Measurements from ENCODE around the gene ZFR.

ZFR gene

GRCh38 chr5:32419791-32420190, 24.7 kb downstream of the ZFR start:
- H4K5ac ChIP-seq (ENCODE audit: low read length) = no peak overlapping the region
- H3K27ac ChIP-seq (ENCODE audit: low read depth, low read length) = no peak overlapping the region
- no peak overlapping the region for H2BK5ac ChIP-seq (ENCODE audit: low read length)
- no peak overlapping the region for H4K8ac ChIP-seq (ENCODE audit: low read depth, low read length)
- H3K9ac ChIP-seq (ENCODE audit: low read length) = no peak overlapping the region
- H3K4me1 ChIP-seq (ENCODE audit: control insufficient read depth, low read depth, low read length) = no peaks in the 10 kb centered on the region
- DNase-seq = no peak
- H3K27me3 ChIP-seq (ENCODE audit: insufficient read depth, low read length, poor library complexity) = no peaks in the 10 kb centered on the region
- peaks cover 7% of the 10 kb centered on the region for H3K79me1 ChIP-seq (ENCODE audit: low read length)
- H3K4ac ChIP-seq (ENCODE audit: low read depth, low read length) = no peak overlapping the region
- H3K4me2 ChIP-seq (ENCODE audit: low read length) = no peak overlapping the region
- WGBS (ENCODE audit: extremely low coverage, insufficient coverage, low lambda C conversion rate) = no CpG with 5 or more reads among the region's 2 CpGs
- H3K36me3 ChIP-seq (ENCODE audit: control insufficient read depth, insufficient read depth, low read length) = peaks cover 1% of the 10 kb centered on the region
- no peak overlapping the region for H3K23ac ChIP-seq (ENCODE audit: low read length)
- H3K18ac ChIP-seq (ENCODE audit: low read length) = no peak overlapping the region
- H3K79me2 ChIP-seq (ENCODE audit: control insufficient read depth, insufficient read depth, low read length) = peaks cover 19% of the 10 kb centered on the region
- no peak overlapping the region for H2BK120ac ChIP-seq (ENCODE audit: low read depth, low read length)
- H2BK15ac ChIP-seq (replicated peaks; ENCODE audit: low read depth) = no peak overlapping the region
- H2AK5ac ChIP-seq (ENCODE audit: low read length) = no peak overlapping the region
- no peak overlapping the region for H3K4me3 ChIP-seq (ENCODE audit: low read length)
- no peak overlapping the region for H3K56ac ChIP-seq (ENCODE audit: low read length)

- H4K5ac ChIP-seq (ENCODE audit: low read length) = no peak overlapping the region
- no peak overlapping the region for H3K56ac ChIP-seq (ENCODE audit: low read length)
- H2BK120ac ChIP-seq (ENCODE audit: low read depth, low read length) = no peak overlapping the region
- no peak overlapping the region for H2BK15ac ChIP-seq (replicated peaks; ENCODE audit: low read depth)
- peaks cover 1% of the 10 kb centered on the region for H3K36me3 ChIP-seq (ENCODE audit: control insufficient read depth, insufficient read depth, low read length)
- DNase-seq = peak; percentile 51
- peaks cover 2% of the 10 kb centered on the region for H3K79me1 ChIP-seq (ENCODE audit: low read length)
- H3K27me3 ChIP-seq (ENCODE audit: insufficient read depth, low read length, poor library complexity) = no peaks in the 10 kb centered on the region
- no peak overlapping the region for H3K4ac ChIP-seq (ENCODE audit: low read depth, low read length)
- H3K9ac ChIP-seq (ENCODE audit: low read length) = no peak overlapping the region
- H3K18ac ChIP-seq (ENCODE audit: low read length) = no peak overlapping the region
- no peak overlapping the region for H2BK5ac ChIP-seq (ENCODE audit: low read length)
- H3K4me3 ChIP-seq (ENCODE audit: low read length) = no peak overlapping the region
- no peaks in the 10 kb centered on the region for H3K79me2 ChIP-seq (ENCODE audit: control insufficient read depth, insufficient read depth, low read length)
- no peak overlapping the region for H3K27ac ChIP-seq (ENCODE audit: low read depth, low read length)
- H4K8ac ChIP-seq (ENCODE audit: low read depth, low read length) = no peak overlapping the region
- no peak overlapping the region for H3K23ac ChIP-seq (ENCODE audit: low read length)
- H3K4me1 ChIP-seq (ENCODE audit: control insufficient read depth, low read depth, low read length) = no peaks in the 10 kb centered on the region
- no peak overlapping the region for H2AK5ac ChIP-seq (ENCODE audit: low read length)
- H3K4me2 ChIP-seq (ENCODE audit: low read length) = no peak overlapping the region
- WGBS (ENCODE audit: extremely low coverage, insufficient coverage, low lambda C conversion rate) = no CpG with 5 or more reads among the region's 3 CpGs
These were observed 30.9 kb downstream of the ZFR start for GRCh38 chr5:32413466-32414263.

- H4K5ac ChIP-seq (ENCODE audit: low read length) = no peak overlapping the region
- H3K9ac ChIP-seq (ENCODE audit: low read length) = no peak overlapping the region
- no peak overlapping the region for H3K23ac ChIP-seq (ENCODE audit: low read length)
- H3K27ac ChIP-seq (ENCODE audit: low read depth, low read length) = no peak overlapping the region
- peaks cover 3% of the 10 kb centered on the region for H3K79me1 ChIP-seq (ENCODE audit: low read length)
- H4K8ac ChIP-seq (ENCODE audit: low read depth, low read length) = no peak overlapping the region
- H3K18ac ChIP-seq (ENCODE audit: low read length) = no peak overlapping the region
- no peak overlapping the region for H2BK15ac ChIP-seq (replicated peaks; ENCODE audit: low read depth)
- no peak overlapping the region for H2BK5ac ChIP-seq (ENCODE audit: low read length)
- no peak overlapping the region for H2AK5ac ChIP-seq (ENCODE audit: low read length)
- no peaks in the 10 kb centered on the region for H3K4me1 ChIP-seq (ENCODE audit: control insufficient read depth, low read depth, low read length)
- no peaks in the 10 kb centered on the region for H3K27me3 ChIP-seq (ENCODE audit: insufficient read depth, low read length, poor library complexity)
- peaks cover 3% of the 10 kb centered on the region for H3K36me3 ChIP-seq (ENCODE audit: control insufficient read depth, insufficient read depth, low read length)
- no peak overlapping the region for H3K4me3 ChIP-seq (ENCODE audit: low read length)
- no peak overlapping the region for H3K4me2 ChIP-seq (ENCODE audit: low read length)
- H3K56ac ChIP-seq (ENCODE audit: low read length) = no peak overlapping the region
- no peaks in the 10 kb centered on the region for H3K79me2 ChIP-seq (ENCODE audit: control insufficient read depth, insufficient read depth, low read length)
- H2BK120ac ChIP-seq (ENCODE audit: low read depth, low read length) = no peak overlapping the region
- H3K4ac ChIP-seq (ENCODE audit: low read depth, low read length) = no peak overlapping the region
- no peak for DNase-seq
These were observed 33.9 kb downstream of the ZFR start for GRCh38 chr5:32410630-32411029.

- peaks cover 16% of the 10 kb centered on the region for H3K36me3 ChIP-seq (ENCODE audit: control insufficient read depth, insufficient read depth, low read length)
These were observed 37.9 kb downstream of the ZFR start for GRCh38 chr5:32406650-32407049.

GRCh38 chr5:32405507-32405906, 39.0 kb downstream of the ZFR start:
- H2BK15ac ChIP-seq (replicated peaks; ENCODE audit: low read depth) = no peak overlapping the region
- no peak overlapping the region for H3K4me2 ChIP-seq (ENCODE audit: low read length)
- no peaks in the 10 kb centered on the region for H3K4me1 ChIP-seq (ENCODE audit: control insufficient read depth, low read depth, low read length)
- H4K8ac ChIP-seq (ENCODE audit: low read depth, low read length) = no peak overlapping the region
- no peak overlapping the region for H2AK5ac ChIP-seq (ENCODE audit: low read length)
- no peak overlapping the region for H3K56ac ChIP-seq (ENCODE audit: low read length)
- H3K79me2 ChIP-seq (ENCODE audit: control insufficient read depth, insufficient read depth, low read length) = no peaks in the 10 kb centered on the region
- no peak overlapping the region for H3K4ac ChIP-seq (ENCODE audit: low read depth, low read length)
- peaks cover 16% of the 10 kb centered on the region for H3K36me3 ChIP-seq (ENCODE audit: control insufficient read depth, insufficient read depth, low read length)
- no peak overlapping the region for H4K5ac ChIP-seq (ENCODE audit: low read length)
- H3K27ac ChIP-seq (ENCODE audit: low read depth, low read length) = no peak overlapping the region
- H3K4me3 ChIP-seq (ENCODE audit: low read length) = no peak overlapping the region
- no peak overlapping the region for H2BK120ac ChIP-seq (ENCODE audit: low read depth, low read length)
- no CpG with 5 or more reads among the region's 5 CpGs for WGBS (ENCODE audit: extremely low coverage, insufficient coverage, low lambda C conversion rate)
- H2BK5ac ChIP-seq (ENCODE audit: low read length) = no peak overlapping the region
- no peak overlapping the region for H3K23ac ChIP-seq (ENCODE audit: low read length)
- no peak for DNase-seq
- H3K18ac ChIP-seq (ENCODE audit: low read length) = no peak overlapping the region
- H3K79me1 ChIP-seq (ENCODE audit: low read length) = peaks cover 3% of the 10 kb centered on the region
- no peak overlapping the region for H3K9ac ChIP-seq (ENCODE audit: low read length)
- no peaks in the 10 kb centered on the region for H3K27me3 ChIP-seq (ENCODE audit: insufficient read depth, low read length, poor library complexity)

More at GRCh38 chr5:32406650-32407049, 37.9 kb downstream of the ZFR start:
- Histone ChIP-seq H3K4me3 (ENCODE audit: low read length) (no peak overlapping the region), H3K56ac (ENCODE audit: low read length) (no peak overlapping the region), H3K4ac (ENCODE audit: low read depth, low read length) (no peak overlapping the region), H3K4me2 (ENCODE audit: low read length) (no peak overlapping the region), H3K18ac (ENCODE audit: low read length) (no peak overlapping the region), H3K9ac (ENCODE audit: low read length) (no peak overlapping the region), H3K79me1 (ENCODE audit: low read length) (peaks cover 3% of the 10 kb centered on the region), H3K27me3 (ENCODE audit: insufficient read depth, low read length, poor library complexity) (no peaks in the 10 kb centered on the region), H2BK5ac (ENCODE audit: low read length) (no peak overlapping the region), H2BK15ac (replicated peaks; ENCODE audit: low read depth) (no peak overlapping the region), H4K8ac (ENCODE audit: low read depth, low read length) (no peak overlapping the region), H2AK5ac (ENCODE audit: low read length) (no peak overlapping the region), H4K5ac (ENCODE audit: low read length) (no peak overlapping the region), H3K4me1 (ENCODE audit: control insufficient read depth, low read depth, low read length) (no peaks in the 10 kb centered on the region), H3K23ac (ENCODE audit: low read length) (no peak overlapping the region), H3K79me2 (ENCODE audit: control insufficient read depth, insufficient read depth, low read length) (no peaks in the 10 kb centered on the region), H3K27ac (ENCODE audit: low read depth, low read length) (no peak overlapping the region), H2BK120ac (ENCODE audit: low read depth, low read length) (no peak overlapping the region)
- no CpG with 5 or more reads among the region's 2 CpGs for WGBS (ENCODE audit: extremely low coverage, insufficient coverage, low lambda C conversion rate)
- DNase-seq = no peak

GRCh38 chr5:32403760-32404159, 40.8 kb downstream of the ZFR start:
- no peak for DNase-seq
- no peak overlapping the region for H4K8ac ChIP-seq (ENCODE audit: low read depth, low read length)
- no peak overlapping the region for H3K4me3 ChIP-seq (ENCODE audit: low read length)
- no peak overlapping the region for H4K5ac ChIP-seq (ENCODE audit: low read length)
- H2BK15ac ChIP-seq (replicated peaks; ENCODE audit: low read depth) = no peak overlapping the region
- H3K18ac ChIP-seq (ENCODE audit: low read length) = no peak overlapping the region
- peaks cover 17% of the 10 kb centered on the region for H3K36me3 ChIP-seq (ENCODE audit: control insufficient read depth, insufficient read depth, low read length)
- no peak overlapping the region for H3K9ac ChIP-seq (ENCODE audit: low read length)
- no CpG with 5 or more reads among the region's 6 CpGs for WGBS (ENCODE audit: extremely low coverage, insufficient coverage, low lambda C conversion rate)
- no peak overlapping the region for H2BK120ac ChIP-seq (ENCODE audit: low read depth, low read length)
- H3K27ac ChIP-seq (ENCODE audit: low read depth, low read length) = no peak overlapping the region
- H3K4me2 ChIP-seq (ENCODE audit: low read length) = no peak overlapping the region
- H3K4ac ChIP-seq (ENCODE audit: low read depth, low read length) = no peak overlapping the region
- H2BK5ac ChIP-seq (ENCODE audit: low read length) = no peak overlapping the region
- no peak overlapping the region for H2AK5ac ChIP-seq (ENCODE audit: low read length)
- H3K4me1 ChIP-seq (ENCODE audit: control insufficient read depth, low read depth, low read length) = no peaks in the 10 kb centered on the region
- no peaks in the 10 kb centered on the region for H3K27me3 ChIP-seq (ENCODE audit: insufficient read depth, low read length, poor library complexity)
- H3K56ac ChIP-seq (ENCODE audit: low read length) = no peak overlapping the region
- H3K79me1 ChIP-seq (ENCODE audit: low read length) = peaks cover 4% of the 10 kb centered on the region
- no peaks in the 10 kb centered on the region for H3K79me2 ChIP-seq (ENCODE audit: control insufficient read depth, insufficient read depth, low read length)
- no peak overlapping the region for H3K23ac ChIP-seq (ENCODE audit: low read length)

Data from mesendoderm (in vitro differentiated cells).